SK-N-SH (cell line): ENCODE data around the gene MAP3K19. TPM values are rescaled to one million over a fixed set of nuclear protein-coding genes. Genes with fewer than 3 reads are reported as not detected.

ENCODE experiments used
- CTCF ChIA-PET: fragments of 300-600, 350-600 bp; formaldehyde crosslinking; extraction: SDS; loops from one replicate; lab custom pipeline; 2021; lab: Yijun Ruan, JAX
- POLR2A ChIA-PET: fragments of 350-600 bp; sonication (Branson Sonifier 250); formaldehyde crosslinking; extraction: SDS; loops from one replicate; lab custom pipeline; 2020; ENCODE audit warnings: antibody characterized with exemption, inconsistent platforms; lab: Yijun Ruan, JAX
- DNase-seq: peaks from one replicate; pipeline ENCODE4 v3.0.0; 2012
- H2AFZ ChIP-seq: fragments of 200-600 bp; sonication (generic); 2 replicates; pipeline ENCODE4 v1.8.1; 2016; ENCODE audit warnings: antibody characterized with exemption, mild to moderate bottlenecking, low read depth
- H3F3A ChIP-seq: fragments of 200-600 bp; sonication (generic); replicated peaks from 2 replicates; pipeline ENCODE3; 2016; ENCODE audit warnings: antibody characterized with exemption, mild to moderate bottlenecking; ENCODE audit not compliant: insufficient read depth
- H3K27ac ChIP-seq, 2 experiments: fragments of 200-500 bp in 1 of 2; fragments of 200-600 bp in 1 of 2; sonication (Bioruptor generic) in 1 of 2; sonication (generic), shearing (Covaris generic) in 1 of 2; 2 replicates each; pipeline versions ENCODE4 v1.5.1 to v1.6.1; 2014 to 2016; ENCODE audit warnings: low read depth in 2 of 2, inconsistent platforms in 1 of 2, low read length in 1 of 2, mild to moderate bottlenecking in 1 of 2, mixed read lengths in 1 of 2
- H3K27me3 ChIP-seq: fragments of 200-600 bp; sonication (generic), shearing (Covaris generic); 2 replicates; pipeline ENCODE4 v1.6.1; 2016; ENCODE audit warnings: mixed run types; ENCODE audit not compliant: insufficient read depth
- H3K36me3 ChIP-seq, 2 experiments: fragments of 200-500 bp in 1 of 2; fragments of 200-600 bp in 1 of 2; sonication (Bioruptor generic) in 1 of 2; sonication (generic) in 1 of 2; replicated peaks in 1 of 2; 2 replicates each; pipeline versions ENCODE3 to v1.5.1; 2014 to 2016; ENCODE audit warnings: low read length in 1 of 2, mild to moderate bottlenecking in 1 of 2; ENCODE audit not compliant: insufficient read depth in 2 of 2, control insufficient read depth in 1 of 2
- H3K4me1 ChIP-seq, 2 experiments: fragments of 200-500 bp in 1 of 2; fragments of 200-600 bp in 1 of 2; sonication (Bioruptor generic) in 1 of 2; sonication (generic), shearing (Covaris generic) in 1 of 2; 2 replicates each; pipeline versions ENCODE4 v1.5.1 to v1.6.1; 2014 to 2016; ENCODE audit warnings: low read depth in 1 of 2, low read length in 1 of 2, mixed run types in 1 of 2; ENCODE audit not compliant: insufficient read depth in 2 of 2, control insufficient read depth in 1 of 2
- H3K4me2 ChIP-seq: fragments of 200-600 bp; sonication (generic), shearing (Covaris generic); 2 replicates; pipeline ENCODE4 v1.6.1; 2017; ENCODE audit warnings: mixed run types
- H3K4me3 ChIP-seq, 2 experiments: fragments of 200-500 bp in 1 of 2; fragments of 200-600 bp in 1 of 2; sonication (Bioruptor generic) in 1 of 2; sonication (generic), shearing (Covaris generic) in 1 of 2; 2 replicates each; pipeline versions ENCODE4 v1.5.1 to v1.8.1; 2014 to 2016; ENCODE audit warnings: low read depth in 2 of 2, inconsistent platforms in 1 of 2, low read length in 1 of 2, mild to moderate bottlenecking in 1 of 2, mixed read lengths in 1 of 2, moderate library complexity in 1 of 2
- H3K79me2 ChIP-seq: fragments of 200-600 bp; sonication (generic); 2 replicates; pipeline ENCODE4 v1.8.1; 2017; ENCODE audit warnings: mild to moderate bottlenecking; ENCODE audit not compliant: insufficient read depth
- H3K9ac ChIP-seq: fragments of 200-600 bp; sonication (generic); 2 replicates; pipeline ENCODE4 v1.6.1; 2017; ENCODE audit warnings: mixed run types
- H3K9me2 ChIP-seq: fragments of 200-600 bp; sonication (generic); 2 replicates; pipeline ENCODE4 v1.6.1; 2017; ENCODE audit warnings: mixed run types
- H3K9me3 ChIP-seq: fragments of 200-600 bp; sonication (generic); 2 replicates; pipeline ENCODE4 v1.6.1; 2017; ENCODE audit warnings: mixed run types, mild to moderate bottlenecking, moderate library complexity
- H4K20me1 ChIP-seq: fragments of 200-600 bp; sonication (generic); 2 replicates; pipeline ENCODE4 v1.6.1; 2017; ENCODE audit warnings: mild to moderate bottlenecking, mixed run types; ENCODE audit not compliant: insufficient read depth
- CHD2 ChIP-seq: fragments of 150-350 bp; IDR thresholded peaks from 2 replicates; pipeline ENCODE4 v1.6.1; 2018; ENCODE audit warnings: low read length; ENCODE audit not compliant: partially characterized antibody
- CTCF ChIP-seq: fragments of 200-600 bp; sonication (generic); IDR thresholded peaks from 2 replicates; pipeline ENCODE4 v1.6.1; 2017; ENCODE audit warnings: antibody characterized with exemption, mild to moderate bottlenecking, moderate library complexity
- EP300 ChIP-seq, 2 experiments: IDR thresholded peaks; 2 replicates each; pipeline versions ENCODE4 v1.4.0 to v1.6.1; 2012; ENCODE audit warnings: borderline replicate concordance in 1 of 2, low read depth in 1 of 2, low read length in 1 of 2
- FOSL2 ChIP-seq: IDR thresholded peaks from 2 replicates; pipeline ENCODE4 v1.4.0; 2012; ENCODE audit warnings: low read depth, mild to moderate bottlenecking, moderate library complexity, borderline replicate concordance
- FOXM1 ChIP-seq: IDR thresholded peaks from 2 replicates; pipeline ENCODE4 v1.4.0; 2012; ENCODE audit warnings: low read depth, mild to moderate bottlenecking
- GATA2 ChIP-seq: sonication (generic); formaldehyde crosslinking; IDR thresholded peaks from 2 replicates; pipeline ENCODE4 v1.5.0; 2020; ENCODE audit warnings: mild to moderate bottlenecking, missing genetic modification reagents
- JUND ChIP-seq: IDR thresholded peaks from 2 replicates; pipeline ENCODE4 v1.4.0; 2012
- MAX ChIP-seq: IDR thresholded peaks from 2 replicates; pipeline ENCODE4 v1.4.0; 2012; ENCODE audit warnings: low read depth
- MXI1 ChIP-seq: IDR thresholded peaks from 2 replicates; pipeline ENCODE4 v1.6.1; 2012; ENCODE audit warnings: mild to moderate bottlenecking, low read depth, low read length, improper control_type of control experiment
- NFIC ChIP-seq: IDR thresholded peaks from 2 replicates; pipeline ENCODE4 v1.4.0; 2012; ENCODE audit warnings: borderline replicate concordance
- PBX3 ChIP-seq: IDR thresholded peaks from 2 replicates; pipeline ENCODE4; 2012
- RAD21 ChIP-seq: IDR thresholded peaks from 2 replicates; pipeline ENCODE4 v1.6.1; 2012; ENCODE audit warnings: mild to moderate bottlenecking, low read length
- RCOR1 ChIP-seq: fragments of 150-350 bp; IDR thresholded peaks from 2 replicates; pipeline ENCODE4 v1.6.1; 2017; ENCODE audit warnings: antibody characterized with exemption, low read length
- RXRA ChIP-seq: IDR thresholded peaks from 2 replicates; pipeline ENCODE4 v1.4.0; 2012; ENCODE audit warnings: low read depth, mild to moderate bottlenecking, borderline replicate concordance
- SIN3A ChIP-seq: IDR thresholded peaks from 2 replicates; pipeline ENCODE4 v1.6.1; 2012; ENCODE audit warnings: low read depth, mild to moderate bottlenecking, low read length, moderate library complexity, borderline replicate concordance
- TAF1 ChIP-seq: IDR thresholded peaks from 2 replicates; pipeline ENCODE4 v1.6.1; 2012; ENCODE audit warnings: low read depth, mild to moderate bottlenecking, low read length, moderate library complexity, borderline replicate concordance
- TCF12 ChIP-seq: IDR thresholded peaks from 2 replicates; pipeline ENCODE4 v1.4.0; 2012
- USF1 ChIP-seq: IDR thresholded peaks from 2 replicates; pipeline ENCODE4 v1.4.0; 2012; ENCODE audit warnings: low read depth, borderline replicate concordance
- USF2 ChIP-seq: fragments of 150-350 bp; IDR thresholded peaks from 2 replicates; pipeline ENCODE4 v1.6.1; 2017; ENCODE audit warnings: antibody characterized with exemption, low read length, low read depth, borderline replicate concordance
- YY1 ChIP-seq: IDR thresholded peaks from 2 replicates; pipeline ENCODE4 v1.4.0; 2012; ENCODE audit warnings: low read depth, mild to moderate bottlenecking
- WGBS: methylation state at CpG from one replicate; pipeline ENCODE4 v1.1.6; 2017; ENCODE audit warnings: low lambda C conversion rate; 5-methylcytosine and 5-hydroxymethylcytosine counted together
- polyA plus RNA-seq, 3 experiments: library from polyadenylated mRNA; depleted of rRNA; stranded (reverse); fragments of >200 nt; gene quantifications; 2 replicates each; pipeline ENCODE4 v1.2.3, GENCODE V29; 2012

The MAP3K19 gene
- polyA plus RNA-seq, 1 of the 3 experiments (the other 2 are of a cell fraction), result not detected

- Histone ChIP-seq H3K9me3 (no peaks in the 10 kb centered on the region), H3K27me3 (no peaks in the 10 kb centered on the region), H3K27ac (no peak overlapping the region), H3K4me3 (no peak overlapping the region), H3K4me2 (no peak overlapping the region), H3K36me3 (peaks cover 0 to 4% of the 10 kb centered on the region in 2 experiments), H4K20me1 (peaks cover 6% of the 10 kb centered on the region), H3K79me2 (peaks cover 34% of the 10 kb centered on the region), H3K9ac (no peak overlapping the region), H3K4me1 (peaks cover 11 to 18% of the 10 kb centered on the region in 2 experiments), H2AFZ (no peak overlapping the region), H3F3A (peaks cover 15% of the 10 kb centered on the region), H3K9me2 (no peaks in the 10 kb centered on the region)
- 50% methylated on average over 3 of the region's 3 CpGs for WGBS
- TF ChIP-seq MXI1 (no peak), USF2 (no peak), RAD21 (no peak), GATA2 (CRISPR knock-in tag) (no peak), EP300 (IDR thresholded peaks at IDR 0.05; ENCODE audit: borderline replicate concordance in 1 of 2, low read depth in 1 of 2, low read length in 1 of 2) (no peak), RCOR1 (no peak), USF1 (no peak), NFIC (no peak), CHD2 (no peak), SIN3A (no peak), TCF12 (no peak), PBX3 (no peak), MAX (no peak), YY1 (no peak), FOXM1 (no peak), JUND (no peak), FOSL2 (no peak), RXRA (no peak), TAF1 (no peak), CTCF (no peak)
- CTCF ChIA-PET, result no interaction called here
- DNase-seq, result no peak
- POLR2A ChIA-PET, result no interaction called here
These were observed 2.9 kb upstream of the MAP3K19 start for GRCh38 chr2:135050132-135050531.
